HL-60 (cell line): ENCODE results near the gene TBC1D23.

Source experiments
- DNase-seq, 2 experiments: peaks; one replicate each; pipeline ENCODE4 v3.0.0-alpha.2; 2010 to 2020; ENCODE audit warnings: low read depth in 1 of 2, low spot score in 1 of 2
- H3K27ac ChIP-seq: fragments of 250-450 bp; sonication (Bioruptor Pico); replicated peaks from 2 replicates; pipeline ENCODE4 v1.5.1; 2020; ENCODE audit warnings: mild to moderate bottlenecking, moderate library complexity
- H3K27me3 ChIP-seq: fragments of 250-450 bp; sonication (Bioruptor Pico); 2 replicates; pipeline ENCODE4 v1.5.1; 2021; ENCODE audit warnings: mild to moderate bottlenecking, moderate library complexity; ENCODE audit not compliant: insufficient read depth, poor library complexity, severe bottlenecking
- H3K4me3 ChIP-seq: replicated peaks from 2 replicates; pipeline ENCODE4 v1.5.1; 2011; ENCODE audit warnings: mild to moderate bottlenecking, control low read depth, low read length; ENCODE audit not compliant: insufficient read depth
- GABPA ChIP-seq: IDR thresholded peaks from 2 replicates; pipeline ENCODE4 v1.6.1; 2012; ENCODE audit warnings: low read depth
- POLR2AphosphoS5 ChIP-seq: IDR thresholded peaks from 2 replicates; pipeline ENCODE4 v1.6.1; 2012; ENCODE audit warnings: low read depth
- SPI1 ChIP-seq: IDR thresholded peaks from 2 replicates; pipeline ENCODE4 v1.6.1; 2012; ENCODE audit warnings: low read depth, mild to moderate bottlenecking, borderline replicate concordance
- TF ChIP-seq, protein P1 (sequence below): IDR thresholded peaks from one replicate; pipeline ENCODE4 v1.5.1; 2011; ENCODE audit warnings: low read length, control low read depth, inconsistent platforms; ENCODE audit not compliant: insufficient read depth
- TF ChIP-seq, protein P2 (sequence below): IDR thresholded peaks from 2 replicates; pipeline ENCODE4 v1.6.1; 2012; ENCODE audit warnings: low read depth; ENCODE audit not compliant: insufficient replicate concordance

The TBC1D23 gene

DNA sequence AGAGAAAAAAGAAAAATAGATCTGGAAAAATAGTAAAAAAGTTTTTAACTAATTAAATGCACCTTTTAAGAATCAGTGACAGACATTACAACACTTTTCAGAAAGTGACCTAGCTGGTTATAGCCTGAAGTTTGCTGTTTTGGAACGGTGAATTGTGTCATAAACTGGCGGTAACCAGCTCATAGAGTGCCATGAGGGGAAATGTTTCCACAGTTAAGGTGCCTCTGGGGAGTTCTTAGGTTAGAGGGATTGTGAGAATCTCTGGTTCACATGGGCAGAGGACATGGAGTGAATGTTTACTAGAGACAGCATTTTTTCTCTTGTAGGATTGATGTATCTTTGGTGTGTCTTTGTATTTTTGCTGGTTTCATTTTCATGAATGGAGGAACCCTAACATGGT, 2.8 kb downstream of the TBC1D23 start:
- no peaks in the 10 kb centered on the region for H3K27me3 ChIP-seq
- no peak for DNase-seq
- no peak overlapping the region for H3K4me3 ChIP-seq
- no peak overlapping the region for H3K27ac ChIP-seq
- TF ChIP-seq GABPA (no peak), SPI1 (no peak), POLR2AphosphoS5 (no peak)
- TF ChIP-seq, protein P1, sequence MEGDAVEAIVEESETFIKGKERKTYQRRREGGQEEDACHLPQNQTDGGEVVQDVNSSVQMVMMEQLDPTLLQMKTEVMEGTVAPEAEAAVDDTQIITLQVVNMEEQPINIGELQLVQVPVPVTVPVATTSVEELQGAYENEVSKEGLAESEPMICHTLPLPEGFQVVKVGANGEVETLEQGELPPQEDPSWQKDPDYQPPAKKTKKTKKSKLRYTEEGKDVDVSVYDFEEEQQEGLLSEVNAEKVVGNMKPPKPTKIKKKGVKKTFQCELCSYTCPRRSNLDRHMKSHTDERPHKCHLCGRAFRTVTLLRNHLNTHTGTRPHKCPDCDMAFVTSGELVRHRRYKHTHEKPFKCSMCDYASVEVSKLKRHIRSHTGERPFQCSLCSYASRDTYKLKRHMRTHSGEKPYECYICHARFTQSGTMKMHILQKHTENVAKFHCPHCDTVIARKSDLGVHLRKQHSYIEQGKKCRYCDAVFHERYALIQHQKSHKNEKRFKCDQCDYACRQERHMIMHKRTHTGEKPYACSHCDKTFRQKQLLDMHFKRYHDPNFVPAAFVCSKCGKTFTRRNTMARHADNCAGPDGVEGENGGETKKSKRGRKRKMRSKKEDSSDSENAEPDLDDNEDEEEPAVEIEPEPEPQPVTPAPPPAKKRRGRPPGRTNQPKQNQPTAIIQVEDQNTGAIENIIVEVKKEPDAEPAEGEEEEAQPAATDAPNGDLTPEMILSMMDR: no peak
- TF ChIP-seq, protein P2, sequence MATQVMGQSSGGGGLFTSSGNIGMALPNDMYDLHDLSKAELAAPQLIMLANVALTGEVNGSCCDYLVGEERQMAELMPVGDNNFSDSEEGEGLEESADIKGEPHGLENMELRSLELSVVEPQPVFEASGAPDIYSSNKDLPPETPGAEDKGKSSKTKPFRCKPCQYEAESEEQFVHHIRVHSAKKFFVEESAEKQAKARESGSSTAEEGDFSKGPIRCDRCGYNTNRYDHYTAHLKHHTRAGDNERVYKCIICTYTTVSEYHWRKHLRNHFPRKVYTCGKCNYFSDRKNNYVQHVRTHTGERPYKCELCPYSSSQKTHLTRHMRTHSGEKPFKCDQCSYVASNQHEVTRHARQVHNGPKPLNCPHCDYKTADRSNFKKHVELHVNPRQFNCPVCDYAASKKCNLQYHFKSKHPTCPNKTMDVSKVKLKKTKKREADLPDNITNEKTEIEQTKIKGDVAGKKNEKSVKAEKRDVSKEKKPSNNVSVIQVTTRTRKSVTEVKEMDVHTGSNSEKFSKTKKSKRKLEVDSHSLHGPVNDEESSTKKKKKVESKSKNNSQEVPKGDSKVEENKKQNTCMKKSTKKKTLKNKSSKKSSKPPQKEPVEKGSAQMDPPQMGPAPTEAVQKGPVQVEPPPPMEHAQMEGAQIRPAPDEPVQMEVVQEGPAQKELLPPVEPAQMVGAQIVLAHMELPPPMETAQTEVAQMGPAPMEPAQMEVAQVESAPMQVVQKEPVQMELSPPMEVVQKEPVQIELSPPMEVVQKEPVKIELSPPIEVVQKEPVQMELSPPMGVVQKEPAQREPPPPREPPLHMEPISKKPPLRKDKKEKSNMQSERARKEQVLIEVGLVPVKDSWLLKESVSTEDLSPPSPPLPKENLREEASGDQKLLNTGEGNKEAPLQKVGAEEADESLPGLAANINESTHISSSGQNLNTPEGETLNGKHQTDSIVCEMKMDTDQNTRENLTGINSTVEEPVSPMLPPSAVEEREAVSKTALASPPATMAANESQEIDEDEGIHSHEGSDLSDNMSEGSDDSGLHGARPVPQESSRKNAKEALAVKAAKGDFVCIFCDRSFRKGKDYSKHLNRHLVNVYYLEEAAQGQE: no peak

DNA sequence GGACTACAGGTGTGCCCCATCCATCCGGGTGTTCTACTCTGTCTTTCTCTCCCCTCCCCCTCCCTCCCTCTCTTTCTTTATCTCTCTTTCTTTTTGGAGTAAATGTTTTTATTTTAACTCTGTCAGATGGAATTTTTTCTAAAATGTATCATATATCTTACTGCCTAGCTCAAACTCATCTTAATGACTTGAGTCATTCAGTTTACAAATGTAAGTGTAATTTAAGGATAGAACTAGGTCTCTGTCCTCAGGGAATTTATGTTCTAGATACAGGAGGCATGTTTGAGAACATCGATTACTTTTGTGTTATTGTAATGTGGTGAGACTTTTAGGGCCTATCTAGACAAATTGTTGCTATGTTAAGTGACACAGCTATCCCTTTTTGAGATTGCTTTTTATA, 3.5 kb downstream of the TBC1D23 start:
- TF ChIP-seq, protein P2: no peak
- TF ChIP-seq POLR2AphosphoS5: no peak
- no peak for TF ChIP-seq GABPA
- TF ChIP-seq, protein P1: no peak
- no peak for TF ChIP-seq SPI1
- DNase-seq: no peak
- no peaks in the 10 kb centered on the region for H3K27me3 ChIP-seq
- H3K4me3 ChIP-seq: no peak overlapping the region
- H3K27ac ChIP-seq: no peak overlapping the region

DNA sequence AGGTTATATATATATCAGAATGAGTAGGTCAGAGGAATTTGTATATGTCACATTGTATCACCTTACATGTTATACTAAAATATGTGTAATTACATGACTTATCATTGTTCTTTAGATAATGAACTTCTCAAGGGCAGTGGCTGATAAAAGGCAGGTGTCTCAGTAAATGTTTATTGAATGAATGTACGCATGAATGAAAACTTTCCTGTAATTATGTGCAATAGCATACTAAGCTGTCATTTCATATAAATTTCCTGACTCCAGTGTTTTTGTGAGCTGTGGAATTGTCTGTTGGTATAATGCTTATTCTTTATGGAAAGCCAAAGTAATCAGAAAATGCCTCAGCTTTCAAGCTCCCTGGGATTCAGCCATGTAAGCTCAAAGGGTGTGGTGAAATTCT, 4.2 kb downstream of the TBC1D23 start:
- Histone ChIP-seq H3K27ac (no peak overlapping the region), H3K27me3 (no peaks in the 10 kb centered on the region), H3K4me3 (no peak overlapping the region)
- TF ChIP-seq, protein P2: no peak
- TF ChIP-seq GABPA (no peak), SPI1 (no peak), POLR2AphosphoS5 (no peak)
- TF ChIP-seq, protein P1: no peak
- DNase-seq: no peak
